KMS-11 (cell line): ENCODE data around the gene EIPR1.
A peak's percentile ranks its signal among the peaks of the same experiment; 100 is the strongest.

ENCODE experiments used
- H2AFZ ChIP-seq: fragments of 200-600 bp; sonication (generic); 2 replicates; pipeline ENCODE4 v1.6.1; 2016; ENCODE audit warnings: antibody characterized with exemption, mixed run types, low read depth
- H3K27ac ChIP-seq: fragments of 200-600 bp; sonication (generic); 2 replicates; pipeline ENCODE4 v1.6.1; 2016; ENCODE audit warnings: mild to moderate bottlenecking, mixed run types
- H3K27me3 ChIP-seq: fragments of 200-600 bp; sonication (generic); 2 replicates; pipeline ENCODE4 v1.6.1; 2017; ENCODE audit warnings: mild to moderate bottlenecking, low read depth, mixed run types, moderate library complexity; ENCODE audit not compliant: insufficient read depth
- H3K36me3 ChIP-seq: fragments of 200-600 bp; sonication (generic); 2 replicates; pipeline ENCODE4 v1.6.1; 2017; ENCODE audit warnings: mild to moderate bottlenecking, mixed run types; ENCODE audit not compliant: insufficient read depth
- H3K4me1 ChIP-seq: fragments of 200-600 bp; sonication (generic); 2 replicates; pipeline ENCODE4 v1.6.1; 2016; ENCODE audit warnings: mild to moderate bottlenecking, low read depth, mixed run types; ENCODE audit not compliant: poor library complexity, severe bottlenecking
- H3K4me2 ChIP-seq: fragments of 200-600 bp; sonication (generic); 2 replicates; pipeline ENCODE4 v1.7.0; 2016; ENCODE audit warnings: mild to moderate bottlenecking, mixed run types
- H3K4me3 ChIP-seq: fragments of 200-600 bp; sonication (generic); IDR thresholded peaks from 2 replicates; pipeline ENCODE4 v1.6.1; 2017; ENCODE audit warnings: low read depth, low read length, mixed read lengths; ENCODE audit not compliant: insufficient read depth
- H3K79me2 ChIP-seq: fragments of 200-600 bp; sonication (generic); 2 replicates; pipeline ENCODE4 v1.6.1; 2016; ENCODE audit warnings: low read depth, mixed run types; ENCODE audit not compliant: insufficient read depth
- H3K9ac ChIP-seq: fragments of 200-600 bp; sonication (generic); 2 replicates; pipeline ENCODE4 v1.6.1; 2016; ENCODE audit warnings: mild to moderate bottlenecking, mixed run types
- H4K20me1 ChIP-seq: fragments of 200-600 bp; sonication (generic); 2 replicates; pipeline ENCODE4 v1.6.1; 2016; ENCODE audit warnings: mild to moderate bottlenecking, mixed run types; ENCODE audit not compliant: insufficient read depth
- TF ChIP-seq, protein P1 (sequence below): fragments of 200-600 bp; sonication (generic); conservative IDR thresholded peaks from 2 replicates; pipeline ENCODE4 v1.6.1; 2017; ENCODE audit warnings: low read depth, mild to moderate bottlenecking, antibody characterized with exemption, low read length, moderate library complexity, mixed read lengths

Gene EIPR1

GRCh38 chr2:3387644-3388411 lies 10.2 kb upstream of the EIPR1 start:
- H3K4me1 ChIP-seq = no peaks in the 10 kb centered on the region
- peaks cover 4% of the 10 kb centered on the region; the same call in 1 of the 2 replicates for H3K36me3 ChIP-seq
- H3K27ac ChIP-seq = no peak overlapping the region
- H3K27me3 ChIP-seq = no peaks in the 10 kb centered on the region
- no peak overlapping the region for H3K4me2 ChIP-seq
- H3K4me3 ChIP-seq = no peak overlapping the region
- H3K9ac ChIP-seq = no peak overlapping the region
- no peak overlapping the region for H2AFZ ChIP-seq
- no peaks in the 10 kb centered on the region for H4K20me1 ChIP-seq
- TF ChIP-seq, protein P1, sequence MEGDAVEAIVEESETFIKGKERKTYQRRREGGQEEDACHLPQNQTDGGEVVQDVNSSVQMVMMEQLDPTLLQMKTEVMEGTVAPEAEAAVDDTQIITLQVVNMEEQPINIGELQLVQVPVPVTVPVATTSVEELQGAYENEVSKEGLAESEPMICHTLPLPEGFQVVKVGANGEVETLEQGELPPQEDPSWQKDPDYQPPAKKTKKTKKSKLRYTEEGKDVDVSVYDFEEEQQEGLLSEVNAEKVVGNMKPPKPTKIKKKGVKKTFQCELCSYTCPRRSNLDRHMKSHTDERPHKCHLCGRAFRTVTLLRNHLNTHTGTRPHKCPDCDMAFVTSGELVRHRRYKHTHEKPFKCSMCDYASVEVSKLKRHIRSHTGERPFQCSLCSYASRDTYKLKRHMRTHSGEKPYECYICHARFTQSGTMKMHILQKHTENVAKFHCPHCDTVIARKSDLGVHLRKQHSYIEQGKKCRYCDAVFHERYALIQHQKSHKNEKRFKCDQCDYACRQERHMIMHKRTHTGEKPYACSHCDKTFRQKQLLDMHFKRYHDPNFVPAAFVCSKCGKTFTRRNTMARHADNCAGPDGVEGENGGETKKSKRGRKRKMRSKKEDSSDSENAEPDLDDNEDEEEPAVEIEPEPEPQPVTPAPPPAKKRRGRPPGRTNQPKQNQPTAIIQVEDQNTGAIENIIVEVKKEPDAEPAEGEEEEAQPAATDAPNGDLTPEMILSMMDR = no peak
- H3K79me2 ChIP-seq = no peaks in the 10 kb centered on the region

- no peaks in the 10 kb centered on the region for H3K4me1 ChIP-seq
- no peak overlapping the region for H2AFZ ChIP-seq
- H3K79me2 ChIP-seq = no peaks in the 10 kb centered on the region
- H3K9ac ChIP-seq = no peak overlapping the region
- peaks cover 4% of the 10 kb centered on the region; the same call in 1 of the 2 replicates for H3K36me3 ChIP-seq
- TF ChIP-seq, protein P1 = no peak
- no peak overlapping the region for H3K4me2 ChIP-seq
- no peak overlapping the region for H3K4me3 ChIP-seq
- no peak overlapping the region for H3K27ac ChIP-seq
- no peaks in the 10 kb centered on the region for H3K27me3 ChIP-seq
- no peaks in the 10 kb centered on the region for H4K20me1 ChIP-seq
Measured at GRCh38 chr2:3387011-3387410, 9.4 kb upstream of the EIPR1 start.

GRCh38 chr2:3386448-3386958 lies 8.9 kb upstream of the EIPR1 start:
- H2AFZ ChIP-seq = no peak overlapping the region
- TF ChIP-seq, protein P1 = no peak
- H3K9ac ChIP-seq = no peak overlapping the region
- H3K79me2 ChIP-seq = no peaks in the 10 kb centered on the region
- H4K20me1 ChIP-seq = no peaks in the 10 kb centered on the region
- no peaks in the 10 kb centered on the region for H3K27me3 ChIP-seq
- no peak overlapping the region for H3K4me2 ChIP-seq
- no peak overlapping the region for H3K27ac ChIP-seq
- H3K4me1 ChIP-seq = no peaks in the 10 kb centered on the region
- H3K4me3 ChIP-seq = no peak overlapping the region
- H3K36me3 ChIP-seq = peaks cover 4% of the 10 kb centered on the region; the same call in 1 of the 2 replicates

DNA sequence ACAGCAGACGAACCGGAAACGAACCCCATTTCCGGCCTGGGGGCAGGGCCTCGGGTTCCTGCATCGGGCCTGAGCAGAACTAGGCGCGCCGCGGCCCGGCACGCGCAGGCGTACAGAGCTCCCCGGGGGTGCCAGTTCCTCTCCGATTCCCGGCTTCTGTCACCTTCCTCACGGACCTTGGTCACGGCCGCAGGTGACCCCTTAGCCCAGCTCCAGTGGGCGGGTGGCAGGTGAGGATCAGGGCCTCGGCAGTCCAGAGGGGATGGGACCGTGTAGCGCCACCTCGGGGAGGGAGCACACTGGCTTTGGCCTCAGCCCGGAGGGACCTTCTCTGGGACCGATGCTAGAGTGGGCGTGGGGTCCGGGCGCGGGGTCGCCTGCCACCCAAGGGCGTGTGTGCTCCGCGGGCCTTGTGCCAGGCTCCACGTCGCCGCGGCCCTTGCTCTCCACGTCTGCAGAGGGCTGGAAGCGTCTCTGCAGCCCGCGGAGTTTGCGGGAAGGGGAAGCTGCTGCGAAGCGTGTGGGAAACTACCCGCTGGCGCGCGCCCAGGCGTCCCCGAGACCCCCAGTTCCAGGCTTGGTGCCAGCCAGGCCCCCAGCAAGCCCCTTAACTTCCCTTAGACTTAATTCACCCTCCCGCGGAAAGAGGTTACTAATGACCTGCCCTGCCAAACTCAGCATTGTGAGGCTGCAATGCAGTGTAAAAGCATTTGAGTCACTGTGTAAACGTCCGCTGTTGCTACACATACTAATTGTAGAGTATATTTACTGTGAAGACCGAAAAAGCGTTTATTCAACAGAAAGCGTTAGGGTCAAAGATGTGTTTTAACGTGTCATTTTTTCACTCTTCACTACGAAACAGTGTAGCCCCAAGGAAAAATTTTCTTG lies 2.3 kb upstream of the EIPR1 start, which contains the start of gene TRAPPC12:
TSS of gene TRAPPC12 (plus strand) at position 48 of the 888 bp plus-strand sequence. CDS start 7,930 bp downstream, outside the sequence.
- Histone ChIP-seq H3K27ac (peak within 1 kb of the TSS; percentile 41; the same call in 1 of the 2 replicates), H3K4me2 (peak within 1 kb of the TSS; percentile 90), H3K9ac (peak within 1 kb of the TSS; percentile 78), H3K27me3 (no peaks in the 10 kb centered on the region), H3K4me3 (peak within 1 kb of the TSS; percentile 77), H4K20me1 (no peaks in the 10 kb centered on the region), H3K79me2 (peaks cover 21% of the 10 kb centered on the region; the same call in 1 of the 2 replicates), H2AFZ (peak within 1 kb of the TSS; percentile 94), H3K4me1 (peaks cover 11% of the 10 kb centered on the region), H3K36me3 (no peaks in the 10 kb centered on the region)
- TF ChIP-seq, protein P1 = peak; percentile 30; the same call in 1 of the 2 replicates
